ENCODE results near the gene RAPGEF2. TPM values are rescaled to one million over a fixed set of nuclear protein-coding genes. Genes with fewer than 3 reads are reported as not detected.

RAPGEF2 gene
- total RNA-seq, 1 experiment from 2014 or later: 29.8 TPM

GRCh38 chr4:159305129-159305528, 202.2 kb downstream of the RAPGEF2 start:
- 0 out of 2 replicates have a peak, but pooled peaks cover 3% of the 10 kb centered on the region for H4K20me1 ChIP-seq (ENCODE audit: insufficient read depth)
- intact Hi-C loops (cut with micrococcal nuclease; ENCODE audit: unreplicated experiment): no loop called here
- H3K27ac ChIP-seq: no peak overlapping the region
- H3K4me2 ChIP-seq: no peak overlapping the region
- no TSS peak for BruUV-seq (replicated peaks)
- H3K4me3 ChIP-seq: no peak overlapping the region
- H3K9me3 ChIP-seq (ENCODE audit: insufficient read depth, low read depth): no peaks in the 10 kb centered on the region
- ChIA-PET POLR2A (ENCODE audit: unreplicated experiment) (no interaction called here), CTCF (no interaction called here)
- H2AFZ ChIP-seq: no peak overlapping the region
- no peaks in the 10 kb centered on the region for H3K79me2 ChIP-seq (ENCODE audit: low read depth)
- no peaks in the 10 kb centered on the region for H3F3A ChIP-seq (ENCODE audit: insufficient read depth, low read depth)
- no peaks in the 10 kb centered on the region for H3K36me3 ChIP-seq (ENCODE audit: low read depth)
- TF ChIP-seq EZH2 (IDR thresholded peaks at IDR 0.05; ENCODE audit: low read depth) (no peak), CTCF (conservative IDR thresholded peaks at IDR 0.05) (no peak)
- H3K27me3 ChIP-seq (ENCODE audit: insufficient read depth, low read depth): no peaks in the 10 kb centered on the region
- H3K4me1 ChIP-seq (replicated peaks; ENCODE audit: insufficient read depth): no peaks in the 10 kb centered on the region
- H3K9me2 ChIP-seq (ENCODE audit: insufficient read depth): no peaks in the 10 kb centered on the region
- DNase-seq: no peak

- Histone ChIP-seq H3K27ac (no peak overlapping the region), H3K9me2 (ENCODE audit: insufficient read depth) (no peaks in the 10 kb centered on the region), H3K4me1 (replicated peaks; ENCODE audit: insufficient read depth) (no peaks in the 10 kb centered on the region), H3K4me2 (no peak overlapping the region), H3F3A (ENCODE audit: insufficient read depth, low read depth) (no peaks in the 10 kb centered on the region), H3K79me2 (ENCODE audit: low read depth) (no peaks in the 10 kb centered on the region), H2AFZ (no peak overlapping the region), H3K9me3 (ENCODE audit: insufficient read depth, low read depth) (no peaks in the 10 kb centered on the region), H4K20me1 (ENCODE audit: insufficient read depth) (0 out of 2 replicates have a peak, but pooled peaks cover 3% of the 10 kb centered on the region), H3K4me3 (no peak overlapping the region), H3K27me3 (ENCODE audit: insufficient read depth, low read depth) (no peaks in the 10 kb centered on the region), H3K36me3 (ENCODE audit: low read depth) (no peaks in the 10 kb centered on the region)
- TF ChIP-seq CTCF (conservative IDR thresholded peaks at IDR 0.05) (no peak), EZH2 (IDR thresholded peaks at IDR 0.05; ENCODE audit: low read depth) (no peak)
- no TSS peak for BruUV-seq (replicated peaks)
- ChIA-PET POLR2A (ENCODE audit: unreplicated experiment) (no interaction called here), CTCF (no interaction called here)
- DNase-seq: no peak
- intact Hi-C loops (cut with micrococcal nuclease; ENCODE audit: unreplicated experiment): no loop called here
These were observed 205.1 kb downstream of the RAPGEF2 start for GRCh38 chr4:159307929-159308328.

GRCh38 chr4:159308566-159309340, 205.9 kb downstream of the RAPGEF2 start:
- BruUV-seq (replicated peaks): no TSS peak

More at GRCh38 chr4:159308566-159309340, 205.9 kb downstream of the RAPGEF2 start:
- no peaks in the 10 kb centered on the region for H3K9me2 ChIP-seq (ENCODE audit: insufficient read depth)
- no peak overlapping the region for H3K4me3 ChIP-seq
- no peak overlapping the region for H2AFZ ChIP-seq
- H4K20me1 ChIP-seq (ENCODE audit: insufficient read depth): 0 out of 2 replicates have a peak, but pooled peaks cover 3% of the 10 kb centered on the region
- H3K4me2 ChIP-seq: no peak overlapping the region
- DNase-seq: no peak
- H3K4me1 ChIP-seq (replicated peaks; ENCODE audit: insufficient read depth): no peaks in the 10 kb centered on the region
- no peaks in the 10 kb centered on the region for H3K36me3 ChIP-seq (ENCODE audit: low read depth)
- no peaks in the 10 kb centered on the region for H3K79me2 ChIP-seq (ENCODE audit: low read depth)
- no peaks in the 10 kb centered on the region for H3K9me3 ChIP-seq (ENCODE audit: insufficient read depth, low read depth)
- ChIA-PET CTCF (no interaction called here), POLR2A (ENCODE audit: unreplicated experiment) (no interaction called here)
- TF ChIP-seq EZH2 (IDR thresholded peaks at IDR 0.05; ENCODE audit: low read depth) (no peak), CTCF (conservative IDR thresholded peaks at IDR 0.05) (no peak)
- no peak overlapping the region for H3K27ac ChIP-seq
- H3F3A ChIP-seq (ENCODE audit: insufficient read depth, low read depth): no peaks in the 10 kb centered on the region
- intact Hi-C loops (cut with micrococcal nuclease; ENCODE audit: unreplicated experiment): no loop called here
- no peaks in the 10 kb centered on the region for H3K27me3 ChIP-seq (ENCODE audit: insufficient read depth, low read depth)

Measured in PC-9 (cell line).